GM18498 (cell line): ENCODE data around the gene IL2RA.
"Not testable (repeated sequence)": the region's sequence is repeated elsewhere in the genome, so short reads cannot be mapped to it uniquely, and the experiment has no call there.

Experiments
- ATAC-seq: cut with Tn5 transposase; IDR thresholded peaks from one replicate; pipeline ENCODE4 v1.9.1; 2021; ENCODE audit warnings: mild to moderate bottlenecking, moderate library complexity; ENCODE audit not compliant: unreplicated experiment

IL2RA gene

GRCh38 chr10:6062101-6062771 is at the start of gene IL2RA:
TSS of gene IL2RA (minus strand) at chr10:6062367. CDS start at chr10:6062151, 216 bp downstream.
- ATAC-seq: no peak

GRCh38 chr10:6110136-6110535 is 48.0 kb upstream of the IL2RA start:
- no peak for ATAC-seq

GRCh38 chr10:6109444-6109775 is 47.2 kb upstream of the IL2RA start:
- no peak for ATAC-seq

GRCh38 chr10:6108631-6109443 is 46.7 kb upstream of the IL2RA start:
- ATAC-seq: no peak

GRCh38 chr10:6108072-6108471 is 45.9 kb upstream of the IL2RA start:
- no peak for ATAC-seq

GRCh38 chr10:6107616-6108015 is 45.4 kb upstream of the IL2RA start:
- not testable (repeated sequence) for ATAC-seq

GRCh38 chr10:6103591-6103990 is 41.4 kb upstream of the IL2RA start:
- ATAC-seq: no peak

GRCh38 chr10:6102128-6102527 is 40.0 kb upstream of the IL2RA start:
- no peak for ATAC-seq

- no peak for ATAC-seq
Observed at GRCh38 chr10:6101181-6101580, 39.0 kb upstream of the IL2RA start.

- ATAC-seq: no peak
Observed at GRCh38 chr10:6100370-6100769, 38.2 kb upstream of the IL2RA start.

- ATAC-seq: no peak
Observed at GRCh38 chr10:6098156-6098555, 36.0 kb upstream of the IL2RA start.

- no peak for ATAC-seq
Observed at GRCh38 chr10:6097063-6097462, 34.9 kb upstream of the IL2RA start.

GRCh38 chr10:6095810-6096570 is 33.8 kb upstream of the IL2RA start:
- no peak for ATAC-seq

GRCh38 chr10:6092731-6093130 is 30.6 kb upstream of the IL2RA start:
- ATAC-seq: no peak

GRCh38 chr10:6091630-6092029 is 29.5 kb upstream of the IL2RA start:
- ATAC-seq: no peak

GRCh38 chr10:6089334-6090219 is 27.4 kb upstream of the IL2RA start:
- ATAC-seq: peak; percentile 5

GRCh38 chr10:6088721-6089333 is 26.7 kb upstream of the IL2RA start, which contains the start of gene RBM17:
TSS of gene RBM17 (plus strand) at chr10:6089034. CDS start at chr10:6097066, 8,032 bp downstream.
- peak; percentile 87 for ATAC-seq

- peak; percentile 47 for ATAC-seq
Observed at GRCh38 chr10:6086375-6087233, 24.4 kb upstream of the IL2RA start.
